Measurements from ENCODE around the gene PROK1. TPM values are rescaled to one million over a fixed set of nuclear protein-coding genes. Genes with fewer than 3 reads are reported as not detected.

The PROK1 gene
- total and polyA plus RNA-seq, 2 donors (not counting 1 experiment from before 2014, with no cell fraction given) = not detected

- ChIA-PET POLR2A (no interaction called here), CTCF (interaction anchor here (1.0 to 1.5 kb wide), 2 partner anchors 18 to 277 kb away, joined by 3 to 6 read pairs; no protein-coding TSS in a partner anchor)
- Histone ChIP-seq H3K27me3 (replicated peaks in 1 of 4; ENCODE audit: control extremely low read depth in 1 of 4, control insufficient read depth in 3 of 4, insufficient read depth in 4 of 4, low read length in 3 of 4) (peaks cover 0 to 9% (median 2%) of the 10 kb centered on the region in 4 experiments), H4K20me1 (ENCODE audit: control insufficient read depth, insufficient read depth, low read length, poor library complexity, severe bottlenecking) (no peaks in the 10 kb centered on the region), H3K9me3 (ENCODE audit: control extremely low read depth in 1 of 3, control insufficient read depth in 2 of 3, insufficient read depth in 1 of 3, low read length in 2 of 3) (peaks cover 0 to 2% (median 0%) of the 10 kb centered on the region in 3 donors), H3K36me3 (replicated peaks in 1 of 2; ENCODE audit: control extremely low read depth in 1 of 2, control insufficient read depth in 1 of 2, extremely low read depth in 1 of 2, insufficient read depth in 2 of 2, low read length in 1 of 2) (no peaks in the 10 kb centered on the region), H3K9ac (ENCODE audit: low read length) (no peak overlapping the region), H3K4me2 (replicated peaks; ENCODE audit: low read depth, low read length, poor library complexity, severe bottlenecking) (no peak overlapping the region), H3K79me2 (ENCODE audit: control insufficient read depth, insufficient read depth, low read length) (no peaks in the 10 kb centered on the region), H3K4me3 (ENCODE audit: control extremely low read depth in 1 of 5, extremely low read depth in 1 of 5, insufficient read depth in 1 of 5, low read depth in 2 of 5, low read length in 4 of 5) (no peak overlapping the region), H3K4me1 (ENCODE audit: control insufficient read depth in 2 of 2, insufficient read depth in 2 of 2, low read length in 2 of 2) (no peaks in the 10 kb centered on the region), H2AFZ (ENCODE audit: insufficient read depth, low read depth, low read length, poor library complexity, severe bottlenecking) (no peak overlapping the region), H3K27ac (ENCODE audit: low read length in 2 of 2) (no peak overlapping the region)
- 80% methylated on average over 1 of the region's 3 CpGs for WGBS (ENCODE audit: insufficient coverage)
- DNase-seq = no peak
- ATAC-seq (ENCODE audit: low read depth) = no peak
- H3K4me3 Mint-ChIP-seq = no peak overlapping the region
- no peaks in the 10 kb centered on the region for H3K9me3 Mint-ChIP-seq (ENCODE audit: insufficient read depth)
- H3K27me3 Mint-ChIP-seq = peaks cover 33% of the 10 kb centered on the region
- no peak overlapping the region for H3K27ac Mint-ChIP-seq
- TF ChIP-seq EZH2 (IDR thresholded peaks at IDR 0.05; ENCODE audit: borderline replicate concordance, insufficient read depth, low read depth, low read length, poor library complexity, severe bottlenecking) = no peak
- TF ChIP-seq CTCF (IDR thresholded peaks at IDR 0.05) = no peak
- no peaks in the 10 kb centered on the region for H3K4me1 Mint-ChIP-seq
- intact Hi-C loops (cut with micrococcal nuclease) = no loop called here
These were observed 27.2 kb downstream of the PROK1 start for GRCh38 chr1:110477967-110478640.

GRCh38 chr1:110478886-110479285, 27.9 kb downstream of the PROK1 start:
- Mint-ChIP-seq H3K27ac (no peak overlapping the region), H3K27me3 (peaks cover 32% of the 10 kb centered on the region), H3K4me1 (no peaks in the 10 kb centered on the region), H3K4me3 (no peak overlapping the region), H3K9me3 (ENCODE audit: insufficient read depth) (no peaks in the 10 kb centered on the region)
- CTCF ChIA-PET = interaction anchor here (1.5 to 3.6 kb wide), 2 partner anchors 18 to 278 kb away, joined by 3 to 11 read pairs; no protein-coding TSS in a partner anchor
- H3K9me3 ChIP-seq (ENCODE audit: control extremely low read depth in 1 of 3, control insufficient read depth in 2 of 3, insufficient read depth in 1 of 3, low read length in 2 of 3) = peaks cover 0 to 2% (median 0%) of the 10 kb centered on the region in 3 donors
- no peak overlapping the region for H3K4me2 ChIP-seq (replicated peaks; ENCODE audit: low read depth, low read length, poor library complexity, severe bottlenecking)
- 97% methylated on average over 8 of the region's 8 CpGs for WGBS (ENCODE audit: insufficient coverage)
- no peak overlapping the region for H2AFZ ChIP-seq (ENCODE audit: insufficient read depth, low read depth, low read length, poor library complexity, severe bottlenecking)
- no peak overlapping the region for H3K9ac ChIP-seq (ENCODE audit: low read length)
- H3K27me3 ChIP-seq (replicated peaks in 1 of 4; ENCODE audit: control extremely low read depth in 1 of 4, control insufficient read depth in 3 of 4, insufficient read depth in 4 of 4, low read length in 3 of 4) = peaks cover 0 to 16% (median 4%) of the 10 kb centered on the region in 4 experiments
- H3K79me2 ChIP-seq (ENCODE audit: control insufficient read depth, insufficient read depth, low read length) = no peaks in the 10 kb centered on the region
- ATAC-seq (ENCODE audit: low read depth) (no peak), DNase-seq (no peak)
- no peaks in the 10 kb centered on the region for H4K20me1 ChIP-seq (ENCODE audit: control insufficient read depth, insufficient read depth, low read length, poor library complexity, severe bottlenecking)
- POLR2A ChIA-PET = no interaction called here
- no peaks in the 10 kb centered on the region for H3K4me1 ChIP-seq (ENCODE audit: control insufficient read depth in 2 of 2, insufficient read depth in 2 of 2, low read length in 2 of 2)
- TF ChIP-seq CTCF (IDR thresholded peaks at IDR 0.05) (no peak), EZH2 (IDR thresholded peaks at IDR 0.05; ENCODE audit: borderline replicate concordance, insufficient read depth, low read depth, low read length, poor library complexity, severe bottlenecking) (no peak)
- intact Hi-C loops (cut with micrococcal nuclease) = no loop called here
- no peak overlapping the region for H3K27ac ChIP-seq (ENCODE audit: low read length in 2 of 2)
- H3K4me3 ChIP-seq (ENCODE audit: control extremely low read depth in 1 of 5, extremely low read depth in 1 of 5, insufficient read depth in 1 of 5, low read depth in 2 of 5, low read length in 4 of 5) = no peak overlapping the region
- H3K36me3 ChIP-seq (replicated peaks in 1 of 2; ENCODE audit: control extremely low read depth in 1 of 2, control insufficient read depth in 1 of 2, extremely low read depth in 1 of 2, insufficient read depth in 2 of 2, low read length in 1 of 2) = no peaks in the 10 kb centered on the region

Measured in B cell (primary cell).